Mesothelial cell of epicardium (in vitro differentiated cells): ENCODE data around the gene SYT8. TPM values are rescaled to one million over a fixed set of nuclear protein-coding genes. Genes with fewer than 3 reads are reported as not detected.

Experiments used
- DNase-seq, 2 experiments: peaks; one replicate each; pipeline ENCODE4 v3.0.0; 2021; ENCODE audit warnings: low spot score in 2 of 2; ENCODE audit not compliant: unreplicated experiment in 2 of 2
- H3K27ac Mint-ChIP-seq: 2 replicates; pipeline ENCODE4 v1.8.0; 2021; ENCODE audit warnings: mixed read lengths
- H3K27me3 Mint-ChIP-seq: 2 replicates; pipeline ENCODE4 v1.8.0; 2021; ENCODE audit warnings: low read depth, mixed read lengths
- H3K36me3 Mint-ChIP-seq: 2 replicates; pipeline ENCODE4 v1.8.0; 2021; ENCODE audit warnings: mixed read lengths
- H3K4me1 Mint-ChIP-seq: 2 replicates; pipeline ENCODE4 v1.8.0; 2021; ENCODE audit warnings: mixed read lengths
- H3K4me3 Mint-ChIP-seq: 2 replicates; pipeline ENCODE4 v1.8.0; 2021; ENCODE audit warnings: mild to moderate bottlenecking, moderate library complexity, mixed read lengths
- H3K9me3 Mint-ChIP-seq: 2 replicates; pipeline ENCODE4 v1.8.0; 2021; ENCODE audit warnings: mixed read lengths
- CTCF ChIP-seq: fragments of 200-600 bp; sonication (generic); IDR thresholded peaks from one replicate; pipeline ENCODE4 v1.5.0; 2021; ENCODE audit warnings: antibody characterized with exemption; ENCODE audit not compliant: unreplicated experiment
- total RNA-seq: library from RNA; stranded (reverse); gene quantifications from 3 replicates; pipeline ENCODE4 v1.2.1, GENCODE V29; 2021

Gene SYT8
- total RNA-seq, 1 donor from 2014 or later = 2.1 TPM

GRCh38 chr11:1843796-1844195 lies 9.0 kb downstream of the SYT8 start:
- Mint-ChIP-seq H3K4me1 (peaks cover 20% of the 10 kb centered on the region), H3K36me3 (no peaks in the 10 kb centered on the region), H3K27ac (peak overlapping the region; percentile 22), H3K27me3 (peaks cover 1% of the 10 kb centered on the region), H3K4me3 (no peak overlapping the region), H3K9me3 (no peaks in the 10 kb centered on the region)
- no peak for TF ChIP-seq CTCF
- no peak for DNase-seq

- Mint-ChIP-seq H3K4me3 (no peak overlapping the region), H3K27me3 (peaks cover 1% of the 10 kb centered on the region), H3K9me3 (no peaks in the 10 kb centered on the region), H3K27ac (peak overlapping the region; percentile 32), H3K36me3 (no peaks in the 10 kb centered on the region), H3K4me1 (peaks cover 20% of the 10 kb centered on the region)
- no peak for DNase-seq
- no peak for TF ChIP-seq CTCF
These were observed 9.7 kb downstream of the SYT8 start for GRCh38 chr11:1844221-1845094.

- no peak for TF ChIP-seq CTCF
- no peak for DNase-seq
- Mint-ChIP-seq H3K27me3 (peaks cover 1% of the 10 kb centered on the region), H3K36me3 (no peaks in the 10 kb centered on the region), H3K27ac (peak overlapping the region; percentile 32), H3K9me3 (no peaks in the 10 kb centered on the region), H3K4me3 (no peak overlapping the region), H3K4me1 (peaks cover 20% of the 10 kb centered on the region)
These were observed 10.3 kb downstream of the SYT8 start for GRCh38 chr11:1845095-1845429.

GRCh38 chr11:1845561-1846452 lies 11.0 kb downstream of the SYT8 start:
- no peak for DNase-seq
- Mint-ChIP-seq H3K4me1 (peaks cover 20% of the 10 kb centered on the region), H3K4me3 (no peak overlapping the region), H3K9me3 (no peaks in the 10 kb centered on the region), H3K27me3 (peaks cover 1% of the 10 kb centered on the region), H3K36me3 (no peaks in the 10 kb centered on the region), H3K27ac (no peak overlapping the region)
- no peak for TF ChIP-seq CTCF

- DNase-seq = no peak
- no peak overlapping the region for H3K4me3 Mint-ChIP-seq
- H3K27ac Mint-ChIP-seq = no peak overlapping the region
- H3K27me3 Mint-ChIP-seq = peaks cover 1% of the 10 kb centered on the region
- no peak for TF ChIP-seq CTCF
- H3K9me3 Mint-ChIP-seq = no peaks in the 10 kb centered on the region
- H3K36me3 Mint-ChIP-seq = no peaks in the 10 kb centered on the region
- H3K4me1 Mint-ChIP-seq = peaks cover 20% of the 10 kb centered on the region
These were observed 11.7 kb downstream of the SYT8 start for GRCh38 chr11:1846453-1846932.
